GM19025 (cell line): ENCODE measurements around the gene CSRP3.

ENCODE experiments used
- ATAC-seq: cut with Tn5 transposase; IDR thresholded peaks from one replicate; pipeline ENCODE4 v1.9.1; 2021; ENCODE audit warnings: mild to moderate bottlenecking, low read depth, moderate library complexity; ENCODE audit not compliant: unreplicated experiment

Gene CSRP3

DNA sequence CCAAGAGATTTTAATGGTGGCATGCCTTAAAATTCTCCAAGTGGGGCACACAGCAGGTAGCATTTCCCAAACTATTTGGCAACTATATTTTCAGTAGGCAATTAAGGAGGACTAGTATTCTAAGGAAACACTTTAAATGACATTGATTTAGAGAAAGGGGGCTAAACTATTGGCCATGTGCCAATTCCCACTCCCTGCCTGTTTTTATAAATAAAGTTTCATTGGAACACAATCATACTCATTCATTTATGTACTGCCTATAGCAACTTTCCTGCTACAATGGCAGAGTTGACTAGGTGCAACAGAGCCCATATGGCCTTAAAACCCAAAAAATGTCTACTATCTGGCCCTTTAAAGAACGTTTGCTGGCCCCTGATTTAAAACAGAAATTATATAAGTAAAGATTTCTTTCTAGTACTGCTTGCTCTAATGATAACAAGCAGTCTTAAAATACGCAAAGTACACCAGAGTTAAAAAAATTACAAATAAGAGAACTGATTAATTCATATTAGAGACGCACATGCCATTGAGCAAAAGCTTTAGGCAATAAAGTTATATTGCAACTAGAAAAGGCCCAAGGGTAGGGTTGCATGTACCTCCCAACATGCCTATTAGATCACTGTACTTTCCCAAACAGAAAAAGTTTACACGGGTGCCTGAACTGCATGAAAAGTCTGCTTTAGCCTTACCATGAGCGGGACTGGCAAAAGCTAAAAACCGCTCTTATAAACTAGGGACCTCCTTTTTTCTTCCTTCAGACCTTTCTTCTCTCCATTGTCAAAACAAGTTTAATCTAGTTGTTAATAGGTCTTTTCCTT lies 24.8 kb upstream of the CSRP3 start:
- no peak for ATAC-seq

GRCh38 chr11:19225581-19225980 lies 23.8 kb upstream of the CSRP3 start:
- no peak for ATAC-seq

GRCh38 chr11:19225123-19225522 lies 23.3 kb upstream of the CSRP3 start:
- ATAC-seq, result no peak

DNA sequence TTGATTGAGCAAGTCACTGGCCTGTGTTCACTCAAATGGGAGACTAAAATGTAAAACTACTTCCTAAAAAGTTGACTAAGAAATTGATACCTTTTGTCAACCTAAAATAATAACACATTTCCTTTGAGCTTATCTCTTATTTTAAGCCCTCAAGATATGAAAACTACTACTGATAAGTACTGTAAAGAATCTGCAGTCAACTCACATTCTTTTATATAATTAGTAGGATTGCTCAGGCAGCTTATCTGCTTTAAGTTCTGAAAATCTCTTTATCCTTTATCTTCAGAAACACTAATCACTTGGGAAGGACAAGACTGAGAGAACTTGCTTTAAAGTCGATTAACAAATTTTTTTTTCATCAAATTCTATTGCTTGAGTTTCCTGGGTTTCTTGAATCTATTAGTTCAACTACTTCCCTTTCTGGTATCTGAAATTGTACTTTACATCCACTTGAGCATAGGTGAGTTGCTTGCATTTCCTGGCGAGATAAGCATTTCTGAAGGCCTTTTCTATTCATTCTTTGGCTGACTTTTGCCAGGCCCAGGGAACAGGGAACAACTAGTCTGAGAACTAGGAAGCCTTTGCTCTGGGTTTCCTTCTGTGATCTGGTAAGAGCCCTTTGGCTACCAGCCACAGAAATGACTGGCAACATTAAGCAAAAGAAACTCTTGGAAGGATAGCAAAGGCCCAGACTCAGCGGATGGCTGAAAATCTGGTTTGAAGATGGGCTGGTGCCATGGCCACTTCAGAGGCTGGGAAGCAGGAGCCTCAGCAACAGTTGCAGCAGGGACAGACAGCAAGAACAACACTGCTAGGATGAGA lies 19.3 kb upstream of the CSRP3 start:
- no peak for ATAC-seq

GRCh38 chr11:19218786-19219460 lies 17.1 kb upstream of the CSRP3 start:
- ATAC-seq, result no peak

DNA sequence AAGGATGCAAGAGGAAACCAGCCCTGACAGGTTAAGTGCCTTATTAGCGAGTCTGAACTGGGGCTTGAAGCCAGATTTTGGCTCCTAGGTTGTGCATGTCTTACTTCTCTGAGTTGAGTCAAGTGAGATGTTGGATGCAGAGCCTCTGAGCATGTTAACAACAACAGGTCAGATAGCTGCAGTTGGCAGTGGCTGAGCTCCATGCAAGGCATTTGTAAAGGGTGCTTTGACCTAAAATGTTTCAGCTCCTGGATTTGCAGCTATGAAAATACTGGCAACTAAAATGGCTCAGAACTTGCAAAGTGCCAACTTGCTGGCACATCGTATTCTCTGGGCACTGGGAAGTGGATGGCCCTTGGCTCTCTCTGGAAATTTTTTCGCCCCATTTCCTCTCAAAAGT lies 16.4 kb upstream of the CSRP3 start:
- no peak for ATAC-seq

DNA sequence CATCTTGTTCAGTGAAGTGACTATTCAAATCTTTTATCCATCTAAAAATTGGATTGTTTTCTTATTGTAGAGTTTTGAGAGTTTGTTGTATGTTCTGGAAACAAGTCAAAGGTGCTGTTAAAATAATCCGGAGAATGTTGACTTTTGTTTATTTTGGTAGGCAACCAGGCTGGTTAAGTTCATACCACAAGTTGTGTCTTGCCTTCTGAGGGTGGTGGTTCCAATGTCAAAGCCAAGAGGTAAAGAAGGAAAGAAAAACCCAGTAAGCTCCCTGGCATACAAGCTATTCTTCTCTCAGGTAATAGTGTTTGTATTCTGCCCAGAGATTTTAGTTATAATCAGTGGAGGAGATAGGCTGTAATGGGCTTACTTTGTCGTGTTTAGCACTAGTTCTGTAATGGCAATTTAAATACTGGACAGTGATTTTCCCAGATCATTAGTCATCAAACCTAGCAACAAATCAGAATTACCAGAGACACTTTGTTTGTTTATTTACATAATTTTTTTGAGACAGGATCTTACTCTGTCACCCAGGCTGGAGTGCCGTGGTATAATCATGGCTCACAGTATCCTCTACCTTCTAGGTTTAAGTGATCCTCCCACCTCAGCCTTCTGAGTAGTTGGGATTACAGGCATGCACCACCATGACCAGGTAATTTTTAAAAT lies 15.1 kb upstream of the CSRP3 start:
- ATAC-seq, result no peak

DNA sequence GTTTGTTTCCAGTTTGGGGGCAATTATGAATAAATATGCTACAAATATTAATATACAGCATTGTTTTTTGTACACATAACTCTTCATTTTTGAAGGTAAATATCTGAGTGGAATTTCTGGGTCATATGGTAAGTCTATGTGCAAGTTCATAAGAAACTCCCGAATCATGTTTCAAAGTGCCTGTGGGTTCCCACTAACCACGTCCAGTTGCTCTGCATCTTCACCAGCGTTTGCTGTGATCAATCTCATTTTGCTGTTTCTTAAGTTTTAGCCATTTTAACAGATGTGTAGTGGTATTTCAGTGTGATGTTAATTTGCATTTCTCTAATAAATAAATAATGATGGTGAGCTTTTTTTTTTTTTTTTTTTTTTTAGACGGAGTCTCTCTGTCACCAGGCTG lies 14.2 kb upstream of the CSRP3 start:
- no peak for ATAC-seq

DNA sequence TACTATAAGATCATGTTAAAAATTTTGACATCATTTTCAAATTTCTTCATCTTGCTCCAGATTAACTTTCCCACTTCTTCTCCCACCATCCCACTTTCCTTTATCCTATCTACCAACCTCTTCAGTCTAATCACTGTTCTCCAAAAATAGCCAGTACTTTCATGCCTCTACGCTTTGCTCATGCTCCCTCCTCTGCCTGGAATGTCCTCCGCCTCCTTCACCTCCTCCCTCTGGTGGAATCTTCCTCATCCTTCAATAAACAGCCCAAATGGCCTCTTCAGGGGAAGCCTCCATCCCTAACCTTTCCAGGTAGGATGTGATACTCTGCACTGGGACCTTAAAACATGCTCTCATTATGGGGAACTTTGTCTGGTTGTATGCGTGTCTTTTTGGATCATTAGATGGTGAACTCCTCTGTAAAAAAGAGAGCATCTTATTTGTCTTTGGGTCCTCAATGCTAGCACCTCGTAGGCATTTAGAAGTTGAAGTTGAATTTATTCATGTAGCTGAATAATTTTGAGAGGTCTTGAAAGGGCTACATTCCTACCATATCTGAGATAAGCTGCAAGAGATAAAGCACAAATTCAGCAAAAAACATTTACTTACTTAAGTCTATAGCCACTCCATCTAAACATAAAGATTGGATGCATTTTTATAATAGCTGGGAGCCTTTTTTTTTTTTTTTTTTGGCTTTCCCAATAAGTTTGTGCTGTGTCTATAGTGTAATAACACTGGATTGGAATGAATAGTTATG lies 8.0 kb upstream of the CSRP3 start:
- ATAC-seq, result no peak

DNA sequence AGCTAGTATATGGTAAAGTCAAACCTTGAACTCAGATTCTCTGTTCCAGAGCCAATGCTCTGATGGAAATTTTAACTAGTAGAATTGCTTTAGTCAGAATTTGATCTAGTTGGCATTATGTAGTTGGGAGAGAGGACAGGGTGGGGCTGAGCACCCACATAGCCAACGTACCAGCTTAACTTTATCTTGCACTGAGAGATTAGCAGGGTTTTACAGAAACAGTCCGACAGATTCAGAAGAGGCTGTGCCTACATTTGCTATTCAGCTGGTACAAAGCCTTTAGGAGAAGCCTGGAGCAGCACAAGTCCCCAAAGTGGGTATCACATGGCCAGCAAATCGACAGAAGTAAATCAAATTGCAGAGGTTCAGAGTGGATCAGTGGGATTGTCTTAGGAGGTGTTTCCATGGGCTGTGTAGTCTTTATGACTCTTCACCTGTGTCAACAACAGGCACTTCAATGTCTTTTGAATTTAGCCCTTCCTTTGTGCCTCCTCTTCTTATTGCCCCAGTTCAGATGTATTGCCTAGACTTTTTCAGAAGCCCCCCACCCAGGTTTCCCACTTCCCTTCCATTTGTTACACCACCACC lies 7.3 kb upstream of the CSRP3 start:
- no peak for ATAC-seq

DNA sequence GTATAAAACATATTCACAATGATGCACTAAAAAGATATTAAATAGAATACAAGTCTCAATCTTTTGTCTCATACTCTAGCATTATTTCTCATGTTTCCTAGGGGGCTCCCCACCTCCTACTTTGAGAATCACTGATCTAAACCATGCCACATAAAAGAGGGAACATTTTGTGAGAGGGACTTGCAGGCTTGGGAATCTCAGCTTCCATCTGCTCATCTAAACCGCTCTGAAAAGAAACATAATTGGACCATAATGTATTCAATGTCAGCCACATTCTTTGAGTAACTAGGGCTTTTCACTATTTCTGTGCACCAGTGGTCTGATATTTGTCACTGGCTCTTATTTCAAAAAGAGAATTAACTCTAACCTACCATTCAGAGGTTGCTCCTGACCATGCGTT lies 6.4 kb upstream of the CSRP3 start:
- no peak for ATAC-seq

- no peak for ATAC-seq
These were observed 3.1 kb upstream of the CSRP3 start for GRCh38 chr11:19204836-19205235.

GRCh38 chr11:19200410-19201201 lies 1.2 kb downstream of the CSRP3 start:
- ATAC-seq, result no peak

- no peak for ATAC-seq
These were observed 2.0 kb downstream of the CSRP3 start for GRCh38 chr11:19199771-19200170.

DNA sequence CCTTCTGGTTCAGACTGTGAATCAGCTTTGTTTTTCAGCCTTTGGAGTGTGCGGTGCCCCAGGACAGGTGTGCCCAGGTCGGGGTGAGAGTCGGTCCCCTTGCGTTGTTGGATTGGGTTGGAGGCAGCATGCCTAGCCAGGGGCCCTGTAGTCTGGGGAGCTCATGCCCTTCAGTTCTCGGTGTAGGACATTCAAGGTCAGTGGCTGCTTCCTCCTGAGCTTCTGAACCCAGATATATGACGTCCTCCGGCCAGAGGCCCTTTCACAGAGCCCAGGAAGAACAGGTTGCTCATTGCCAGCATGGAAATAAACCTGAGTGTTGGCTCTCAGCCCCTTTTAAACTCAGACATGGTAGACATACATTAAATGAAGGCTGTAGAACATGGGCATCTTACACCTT lies 2.7 kb downstream of the CSRP3 start:
- no peak for ATAC-seq

GRCh38 chr11:19196432-19196831 lies 5.4 kb downstream of the CSRP3 start:
- ATAC-seq, result no peak

DNA sequence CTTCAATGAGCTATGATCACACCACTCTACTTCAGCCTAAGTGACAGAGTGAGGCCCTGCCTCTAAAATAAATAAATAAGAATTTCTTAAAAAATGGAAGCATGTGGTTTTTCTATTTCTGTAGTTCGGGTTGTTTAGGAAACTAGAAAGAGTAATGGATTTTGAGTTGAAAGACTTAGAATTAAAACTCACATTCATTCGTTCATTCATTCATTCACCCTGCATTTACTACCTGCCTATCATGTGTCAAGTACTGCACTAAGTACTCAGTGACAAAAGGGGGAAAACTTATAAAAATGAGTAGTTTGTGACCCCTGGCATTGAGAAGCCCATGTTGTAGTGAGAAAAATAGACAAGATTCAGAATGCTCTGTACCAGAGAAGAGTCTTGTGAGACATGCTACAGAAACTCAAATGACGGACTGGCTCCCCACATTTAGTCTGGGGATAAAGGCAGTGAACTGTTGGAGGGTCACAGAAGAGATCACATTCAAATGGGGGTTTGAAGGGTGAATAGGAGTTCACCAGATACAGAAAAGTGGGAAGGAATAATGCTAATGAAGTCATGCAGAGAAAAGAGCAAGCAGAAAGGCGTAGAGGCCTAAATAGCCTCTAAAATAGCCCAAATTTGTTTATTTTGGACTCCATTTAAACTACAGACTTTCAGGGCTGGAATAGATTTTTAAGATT lies 7.0 kb downstream of the CSRP3 start:
- ATAC-seq, result no peak

GRCh38 chr11:19193916-19194315 lies 7.9 kb downstream of the CSRP3 start:
- ATAC-seq, result no peak
